ENCODE data around the gene NR3C2. TPM values are rescaled to one million over a fixed set of nuclear protein-coding genes. Genes with fewer than 3 reads are reported as not detected.

The NR3C2 gene
- polyA plus RNA-seq, 1 donor from 2014 or later = 0.06 TPM

- Histone ChIP-seq H3K79me2 (replicated peaks; ENCODE audit: insufficient read depth, low read length) (no peaks in the 10 kb centered on the region), H2AFZ (ENCODE audit: low read depth, low read length) (no peak overlapping the region), H3K27ac (ENCODE audit: low read length) (no peak overlapping the region), H3K4me3 (ENCODE audit: low read length) (no peak overlapping the region), H3K4me2 (ENCODE audit: low read length) (no peak overlapping the region), H4K20me1 (ENCODE audit: insufficient read depth) (no peaks in the 10 kb centered on the region), H3F3A (ENCODE audit: insufficient read depth, low read length, poor library complexity, severe bottlenecking) (no peaks in the 10 kb centered on the region), H3K9ac (ENCODE audit: low read length) (no peak overlapping the region), H3K9me2 (ENCODE audit: insufficient read depth, low read length) (no peaks in the 10 kb centered on the region), H3K36me3 (ENCODE audit: insufficient read depth, low read length) (no peaks in the 10 kb centered on the region), H3K27me3 (ENCODE audit: insufficient read depth, low read depth, low read length) (no peaks in the 10 kb centered on the region), H3K9me3 (ENCODE audit: low read length) (no peaks in the 10 kb centered on the region)
- TF ChIP-seq REST (IDR thresholded peaks at IDR 0.05; ENCODE audit: borderline replicate concordance) (no peak), SMC3 (conservative IDR thresholded peaks at IDR 0.05; ENCODE audit: poor library complexity) (no peak), RAD21 (conservative IDR thresholded peaks at IDR 0.05) (no peak), EP300 (conservative IDR thresholded peaks at IDR 0.05; ENCODE audit: poor library complexity, severe bottlenecking) (no peak), CTCF (IDR thresholded peaks at IDR 0.05; ENCODE audit: poor library complexity, severe bottlenecking) (no peak), MXI1 (conservative IDR thresholded peaks at IDR 0.05; ENCODE audit: poor library complexity, severe bottlenecking) (no peak), EZH2 (IDR thresholded peaks at IDR 0.05; ENCODE audit: borderline replicate concordance, insufficient read depth, low read length, poor library complexity, severe bottlenecking) (no peak)
These were observed 100.0 kb downstream of the NR3C2 start for GRCh38 chr4:148341980-148342800.

GRCh38 chr4:148335133-148335532 lies 107.1 kb downstream of the NR3C2 start:
- no peak for TF ChIP-seq TAF1 (IDR thresholded peaks at IDR 0.05; ENCODE audit: low read depth)
- TF ChIP-seq CTCF (IDR thresholded peaks at IDR 0.05; ENCODE audit: poor library complexity, severe bottlenecking) = no peak
- no peak for TF ChIP-seq MXI1 (conservative IDR thresholded peaks at IDR 0.05; ENCODE audit: poor library complexity, severe bottlenecking)
- no peak for TF ChIP-seq EZH2 (IDR thresholded peaks at IDR 0.05; ENCODE audit: borderline replicate concordance, insufficient read depth, low read length, poor library complexity, severe bottlenecking)
- TF ChIP-seq RAD21 (conservative IDR thresholded peaks at IDR 0.05) = no peak
- TF ChIP-seq EP300 (conservative IDR thresholded peaks at IDR 0.05; ENCODE audit: poor library complexity, severe bottlenecking) = no peak

More at GRCh38 chr4:148335133-148335532, 107.1 kb downstream of the NR3C2 start:
- no peaks in the 10 kb centered on the region for H3F3A ChIP-seq (ENCODE audit: insufficient read depth, low read length, poor library complexity, severe bottlenecking)
- H3K27ac ChIP-seq (ENCODE audit: low read length) = no peak overlapping the region
- H3K4me3 ChIP-seq (ENCODE audit: low read length) = no peak overlapping the region
- H2AFZ ChIP-seq (ENCODE audit: low read depth, low read length) = no peak overlapping the region
- no peaks in the 10 kb centered on the region for H4K20me1 ChIP-seq (ENCODE audit: insufficient read depth)
- H3K79me2 ChIP-seq (replicated peaks; ENCODE audit: insufficient read depth, low read length) = no peaks in the 10 kb centered on the region
- no peaks in the 10 kb centered on the region for H3K27me3 ChIP-seq (ENCODE audit: insufficient read depth, low read depth, low read length)
- no peak overlapping the region for H3K9ac ChIP-seq (ENCODE audit: low read length)
- no peaks in the 10 kb centered on the region for H3K36me3 ChIP-seq (ENCODE audit: insufficient read depth, low read length)
- H3K9me3 ChIP-seq (ENCODE audit: low read length) = no peaks in the 10 kb centered on the region
- no peak overlapping the region for H3K4me2 ChIP-seq (ENCODE audit: low read length)
- no peaks in the 10 kb centered on the region for H3K9me2 ChIP-seq (ENCODE audit: insufficient read depth, low read length)

Data from neural cell (in vitro differentiated cells).